Cardiac fibroblast (primary cell): ENCODE measurements around the gene NOTCH4.
"Not testable (repeated sequence)": the region's sequence is repeated elsewhere in the genome, so short reads cannot be mapped to it uniquely, and the experiment has no call there.

ENCODE experiments used
- DNase-seq, 2 donors: peaks; one replicate each; pipeline versions ENCODE4 v3.0.0 to v3.0.0-alpha.2; 2010; ENCODE audit warnings: low read depth in 2 of 2
- H3K4me3 ChIP-seq, 2 donors: replicated peaks in 1 of 2; 1 replicate in 1 of 2; 2 replicates in 1 of 2; pipeline ENCODE4 v1.5.1; 2011; ENCODE audit warnings: low read depth in 2 of 2, low read length in 2 of 2, mild to moderate bottlenecking in 2 of 2, moderate library complexity in 1 of 2
- CTCF ChIP-seq: IDR thresholded peaks from one replicate; pipeline ENCODE4 v1.5.1; 2011; ENCODE audit warnings: low read depth, mild to moderate bottlenecking, low read length, inconsistent platforms

Gene NOTCH4

DNA sequence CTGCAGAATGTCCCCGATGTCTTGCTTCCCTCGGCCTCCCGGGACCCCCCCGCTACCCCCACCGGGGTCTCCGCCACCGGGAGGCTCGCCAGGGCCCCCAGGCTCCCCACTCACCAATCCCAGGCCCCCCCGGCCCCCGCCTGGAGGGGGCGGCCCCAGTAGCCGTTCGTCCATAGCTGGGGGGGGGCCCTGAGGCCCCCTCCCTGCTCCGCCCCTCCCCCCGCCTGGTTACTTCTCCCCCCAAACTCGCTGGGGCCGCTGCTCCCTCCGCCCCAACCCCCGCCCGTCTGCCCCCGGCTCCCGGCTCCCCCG is 34.2 kb downstream of the NOTCH4 start:
- peak overlapping the region; percentile 67 to 70 for H3K4me3 ChIP-seq
- no peak for TF ChIP-seq CTCF
- DNase-seq, result no peak

- no peak for DNase-seq
- no peak for TF ChIP-seq CTCF
- peak overlapping the region; percentile 67 to 70 for H3K4me3 ChIP-seq
Measured at GRCh38 chr6:32189069-32189741, 34.7 kb downstream of the NOTCH4 start.

- no peak for TF ChIP-seq CTCF
- peak; percentile 25 to 41 for DNase-seq
Measured at GRCh38 chr6:32188381-32189068, 35.3 kb downstream of the NOTCH4 start.

DNA sequence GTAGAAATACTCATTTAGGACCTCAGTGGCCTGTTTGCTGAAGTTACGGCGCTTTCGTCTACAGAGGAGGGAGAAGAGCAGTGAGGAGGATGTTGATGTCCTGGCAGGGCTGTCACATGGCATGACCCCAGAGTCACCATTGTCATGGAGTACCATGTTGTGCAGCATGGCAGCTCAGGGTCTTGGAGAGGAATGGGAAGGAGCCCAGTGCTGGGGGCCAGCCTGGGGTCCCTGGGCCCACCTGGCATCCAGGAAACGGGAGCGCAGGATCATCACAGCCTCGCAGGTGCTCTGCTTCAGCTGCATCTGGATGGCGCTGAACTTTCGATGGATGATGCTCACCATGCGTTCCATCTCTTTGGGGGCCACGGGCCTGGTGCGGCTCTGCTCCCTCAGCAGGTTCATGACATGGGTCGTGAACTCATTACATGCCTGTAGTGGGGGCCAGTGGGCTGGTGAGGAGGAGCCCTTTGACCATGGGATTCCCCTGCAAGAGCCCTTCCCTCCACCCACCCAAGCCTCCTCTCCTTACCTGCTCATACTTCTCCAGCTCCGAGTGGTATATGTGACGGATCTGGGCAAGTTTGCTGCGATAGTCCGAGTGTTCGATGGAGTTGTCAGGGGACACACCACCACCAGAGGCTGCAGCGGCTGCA is 36.0 kb downstream of the NOTCH4 start:
- peak overlapping the region; percentile 11 to 67 for H3K4me3 ChIP-seq
- DNase-seq, result not testable (repeated sequence)

More at GRCh38 chr6:32188381-32189068, 35.3 kb downstream of the NOTCH4 start:
- H3K4me3 ChIP-seq, result peak overlapping the region; percentile 67 to 70

- TF ChIP-seq CTCF, result no peak
- no peak overlapping the region for H3K4me3 ChIP-seq
- no peak for DNase-seq
Measured at GRCh38 chr6:32187009-32187709, 36.7 kb downstream of the NOTCH4 start.

DNA sequence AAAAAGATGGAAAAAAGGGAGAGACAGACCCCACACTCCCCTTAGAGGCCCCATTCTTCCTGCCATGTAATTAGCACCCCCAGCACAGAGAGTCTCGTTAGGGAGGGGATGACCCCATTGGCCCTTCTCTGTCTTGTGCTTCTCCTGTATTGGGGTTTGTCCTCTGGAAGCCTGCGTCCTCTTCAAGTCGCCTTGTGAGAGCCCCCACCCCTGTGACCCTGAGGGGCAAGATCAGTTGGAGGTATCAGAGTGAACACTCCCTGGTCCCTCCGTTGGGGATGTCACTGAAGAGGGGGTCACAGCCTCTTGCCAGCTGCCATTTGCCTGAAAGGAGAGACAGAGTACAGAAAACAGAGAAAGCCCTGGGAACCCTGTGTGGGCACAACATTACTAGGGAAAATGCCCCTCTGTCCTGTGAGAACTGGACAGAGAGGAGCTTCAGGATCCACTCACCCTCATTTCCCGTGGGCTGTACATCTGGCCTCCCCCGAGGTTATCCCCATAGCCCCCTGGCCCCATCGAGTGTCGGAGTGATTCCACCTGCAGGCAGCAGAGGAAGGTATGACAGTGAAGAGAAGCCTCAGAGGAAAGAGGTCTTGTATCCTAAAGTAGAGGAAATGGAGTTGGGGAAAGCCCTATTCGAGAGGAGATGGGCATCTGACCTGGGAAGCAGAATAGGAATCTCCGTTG is 37.6 kb downstream of the NOTCH4 start:
- H3K4me3 ChIP-seq, DNase-seq: not testable (repeated sequence)

DNA sequence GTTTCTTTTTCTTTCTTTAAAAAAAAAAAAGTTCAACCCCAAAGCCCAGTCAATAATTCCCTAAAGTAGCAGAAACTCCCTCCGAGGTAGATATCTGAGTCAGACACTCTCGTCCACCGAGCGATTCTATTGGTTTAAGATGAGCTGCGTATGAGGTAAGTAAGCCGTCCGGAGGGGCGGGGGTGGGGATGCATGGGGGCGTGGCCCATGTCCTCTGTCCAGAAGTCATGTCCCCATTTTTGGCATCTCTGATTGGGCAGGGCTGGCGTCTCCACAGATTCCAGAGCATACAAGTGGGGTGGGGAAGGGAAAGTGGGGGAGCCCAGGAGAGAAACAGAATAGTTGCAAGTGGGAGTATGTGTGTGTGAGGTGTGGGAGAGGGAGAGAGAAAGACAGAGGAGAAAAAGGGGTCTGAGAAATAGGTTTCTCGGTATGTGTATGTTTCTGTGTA is 38.2 kb downstream of the NOTCH4 start:
- DNase-seq, result peak; percentile 92 to 95
- not testable (repeated sequence) for H3K4me3 ChIP-seq

- DNase-seq, result no peak
- no peak for TF ChIP-seq CTCF
- H3K4me3 ChIP-seq, result no peak within 1 kb of the TSS
Measured at GRCh38 chr6:32184084-32184640, 39.7 kb downstream of the NOTCH4 start, which contains the start of gene AGER. Gene AGER (minus strand): TSS chr6:32184253. CDS start chr6:32184222, 31 bp downstream.
